HG03565 (cell line): ENCODE results near the gene MOB1B.
"Not testable (repeated sequence)": the region's sequence is repeated elsewhere in the genome, so short reads cannot be mapped to it uniquely, and the experiment has no call there.

ENCODE experiments used
- ATAC-seq: cut with Tn5 transposase; IDR thresholded peaks from one replicate; pipeline ENCODE4 v1.9.1; 2021; ENCODE audit warnings: mild to moderate bottlenecking, moderate library complexity; ENCODE audit not compliant: unreplicated experiment

Gene MOB1B

DNA sequence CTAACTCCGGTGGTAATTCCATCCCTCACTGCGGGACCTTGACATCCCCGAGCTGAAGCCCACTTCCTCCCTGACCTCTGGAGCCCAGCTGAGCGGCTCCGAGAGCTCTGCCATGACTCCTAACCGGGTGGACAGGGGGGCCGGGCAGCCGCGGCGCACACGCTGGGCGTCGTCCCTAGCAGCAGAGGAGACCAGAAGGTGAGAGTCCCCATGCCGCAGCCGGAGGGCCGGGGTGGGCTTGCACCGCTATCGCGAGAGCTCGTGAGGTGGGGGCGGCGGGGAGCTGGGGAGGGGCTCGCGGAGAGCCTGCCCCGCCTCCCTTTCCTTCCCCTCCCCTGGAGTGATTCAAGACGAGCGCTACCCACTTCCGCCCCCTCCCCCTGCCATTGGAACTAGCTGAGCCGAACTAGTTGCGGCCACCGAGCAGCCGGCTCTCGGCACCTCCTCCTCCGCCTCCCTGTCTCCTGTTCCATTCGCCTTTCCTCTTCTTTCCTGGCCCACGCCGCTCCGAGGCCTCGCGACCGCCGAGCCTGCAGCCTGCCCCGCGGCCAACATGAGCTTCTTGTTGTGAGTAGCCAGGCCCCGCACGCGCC lies at the start of gene MOB1B:
Gene MOB1B (plus strand): TSS at position 386 of the 593 bp plus-strand sequence. CDS start 168 bp downstream, at position 554.
- ATAC-seq: peak; percentile 82

DNA sequence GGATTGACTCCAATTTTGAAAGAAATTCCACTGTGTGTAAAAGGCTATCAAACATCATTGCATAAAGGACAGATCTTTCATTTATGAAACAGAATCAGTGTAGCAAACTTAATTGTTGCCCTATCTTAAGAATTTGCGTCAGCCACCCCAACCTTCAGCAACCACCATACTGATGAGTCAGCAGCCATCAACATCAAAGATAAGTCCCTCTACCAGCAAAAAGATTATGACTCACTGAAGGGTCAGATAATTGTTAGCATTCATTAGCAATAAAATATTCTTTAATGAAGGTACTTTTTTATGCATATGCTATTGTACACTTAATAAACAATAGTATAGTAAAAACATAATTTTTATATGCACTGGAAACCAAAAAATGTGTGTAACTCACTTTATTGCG lies 46.7 kb upstream of the MOB1B start:
- no peak for ATAC-seq

GRCh38 chr4:70858454-70858853 lies 43.7 kb upstream of the MOB1B start:
- no peak for ATAC-seq

- no peak for ATAC-seq
Observed at GRCh38 chr4:70859066-70859465, 43.1 kb upstream of the MOB1B start.

- peak; percentile 72 for ATAC-seq
Observed at GRCh38 chr4:70863099-70863790, 38.9 kb upstream of the MOB1B start.

DNA sequence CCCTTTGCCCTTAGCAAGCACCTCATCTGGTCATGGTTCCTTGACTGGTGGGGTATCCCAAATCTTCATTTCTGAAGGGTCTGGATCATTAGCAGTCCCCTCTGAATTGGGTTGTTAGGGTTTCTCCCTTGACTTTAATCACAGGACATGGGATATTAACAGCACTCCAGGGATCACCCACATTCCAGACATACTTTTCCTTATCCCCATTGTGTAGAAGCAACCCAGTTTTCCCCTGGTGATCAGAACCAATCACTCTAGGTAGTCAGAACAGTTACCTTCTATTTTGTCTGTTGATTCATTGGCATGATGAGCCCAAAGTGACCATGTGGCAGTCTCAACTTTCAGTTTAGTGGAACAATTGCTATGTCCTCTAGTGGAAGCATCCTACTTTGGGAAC lies 33.4 kb upstream of the MOB1B start:
- ATAC-seq: no peak

DNA sequence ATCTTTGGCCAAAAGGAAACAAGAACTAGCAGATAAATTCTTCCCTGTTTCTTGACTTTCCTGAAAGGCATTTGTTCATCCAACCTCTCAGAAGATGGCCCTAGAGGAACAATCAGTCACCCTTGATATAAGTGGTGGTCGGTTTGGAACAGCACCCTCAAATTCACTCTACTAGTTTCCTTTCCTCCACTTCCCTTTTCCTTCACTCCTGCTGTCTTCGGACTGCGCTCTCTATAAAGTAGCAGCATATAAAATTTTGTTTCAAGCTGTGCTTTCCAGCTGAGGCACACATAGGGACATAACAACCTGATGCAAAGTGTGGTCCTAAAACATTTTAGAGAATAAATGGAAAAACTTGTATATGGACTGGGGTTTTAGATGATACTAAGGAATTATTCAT lies 29.0 kb upstream of the MOB1B start:
- no peak for ATAC-seq

DNA sequence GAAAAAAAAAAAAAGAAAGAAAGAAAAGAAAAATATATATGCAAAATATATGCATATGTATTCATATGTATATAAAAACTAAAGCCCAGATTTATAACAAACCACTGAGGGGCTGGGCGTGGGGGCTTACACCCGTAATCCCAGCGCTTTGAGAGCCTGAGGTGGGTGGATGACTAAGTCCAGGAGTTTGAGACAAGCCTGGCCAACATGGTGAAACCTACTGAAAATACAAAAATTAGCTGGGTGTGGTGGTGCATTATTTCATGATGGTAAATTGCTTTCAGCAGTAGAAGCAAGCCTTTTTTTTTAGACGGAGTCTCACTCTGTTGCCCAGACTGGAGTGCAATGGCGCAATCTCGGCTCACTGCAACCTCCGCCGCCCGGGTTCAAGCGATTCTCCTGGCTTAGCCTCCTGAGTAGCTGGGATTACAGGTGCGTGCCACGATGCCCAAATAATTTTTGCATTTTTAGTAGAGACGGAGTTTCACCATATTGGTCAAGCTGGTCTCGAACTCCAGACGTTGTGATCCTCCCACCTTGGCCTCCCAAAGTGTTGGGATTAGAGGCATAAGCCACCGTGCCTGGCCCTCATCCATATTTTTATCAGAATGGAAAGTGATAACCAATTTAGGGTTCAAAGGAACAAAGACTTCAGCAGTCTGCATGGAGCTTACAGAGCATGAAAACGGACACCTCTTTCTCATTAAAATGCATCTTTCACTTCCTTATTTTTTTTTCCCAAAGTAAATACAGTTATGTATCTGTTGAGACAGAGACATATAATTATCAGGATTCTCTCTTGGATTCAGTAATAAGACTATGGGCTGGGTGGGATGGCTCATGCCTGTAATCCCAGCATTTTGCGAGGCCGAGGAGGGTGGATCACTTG lies 27.7 kb upstream of the MOB1B start:
- ATAC-seq: peak; percentile 67

GRCh38 chr4:70877556-70877955 lies 24.6 kb upstream of the MOB1B start:
- ATAC-seq: no peak

DNA sequence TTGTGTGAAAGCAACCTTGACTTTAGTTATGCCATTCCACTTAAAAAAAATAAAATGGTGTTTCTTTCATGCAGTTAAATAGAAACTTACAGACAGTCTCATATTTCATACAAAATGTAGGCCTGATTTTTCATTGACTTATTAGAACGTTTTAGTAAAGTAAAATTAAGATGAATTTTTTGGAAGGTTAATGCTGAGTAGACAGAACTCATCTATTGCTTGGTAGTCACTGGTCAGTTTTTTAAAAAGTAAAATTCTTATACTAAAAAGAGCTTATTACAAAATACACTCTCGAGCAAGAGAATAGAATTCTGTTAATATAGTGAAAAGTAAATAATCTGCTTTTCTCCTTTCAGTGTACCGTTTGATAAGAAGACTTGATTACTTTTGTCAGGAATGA lies 21.4 kb upstream of the MOB1B start:
- no peak for ATAC-seq

DNA sequence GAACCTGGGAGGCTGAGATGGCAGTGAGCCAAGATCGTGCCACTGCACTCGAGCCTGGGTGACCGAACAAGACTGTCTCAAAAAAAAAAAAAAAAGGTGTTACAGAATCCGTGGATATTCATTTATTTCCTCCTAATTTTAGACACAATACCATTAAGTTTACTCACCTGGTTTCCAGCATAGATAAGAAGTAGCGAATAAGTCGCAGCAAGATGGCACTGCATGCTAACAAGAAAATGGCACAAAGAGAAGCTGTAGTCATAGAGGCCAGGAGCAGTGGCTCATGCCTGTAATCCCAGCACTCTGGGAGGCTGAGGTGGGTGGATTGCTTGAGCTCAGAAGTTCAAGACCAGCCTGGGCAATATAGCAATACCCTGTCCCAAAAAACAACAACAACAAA lies 17.0 kb upstream of the MOB1B start:
- ATAC-seq: no peak

DNA sequence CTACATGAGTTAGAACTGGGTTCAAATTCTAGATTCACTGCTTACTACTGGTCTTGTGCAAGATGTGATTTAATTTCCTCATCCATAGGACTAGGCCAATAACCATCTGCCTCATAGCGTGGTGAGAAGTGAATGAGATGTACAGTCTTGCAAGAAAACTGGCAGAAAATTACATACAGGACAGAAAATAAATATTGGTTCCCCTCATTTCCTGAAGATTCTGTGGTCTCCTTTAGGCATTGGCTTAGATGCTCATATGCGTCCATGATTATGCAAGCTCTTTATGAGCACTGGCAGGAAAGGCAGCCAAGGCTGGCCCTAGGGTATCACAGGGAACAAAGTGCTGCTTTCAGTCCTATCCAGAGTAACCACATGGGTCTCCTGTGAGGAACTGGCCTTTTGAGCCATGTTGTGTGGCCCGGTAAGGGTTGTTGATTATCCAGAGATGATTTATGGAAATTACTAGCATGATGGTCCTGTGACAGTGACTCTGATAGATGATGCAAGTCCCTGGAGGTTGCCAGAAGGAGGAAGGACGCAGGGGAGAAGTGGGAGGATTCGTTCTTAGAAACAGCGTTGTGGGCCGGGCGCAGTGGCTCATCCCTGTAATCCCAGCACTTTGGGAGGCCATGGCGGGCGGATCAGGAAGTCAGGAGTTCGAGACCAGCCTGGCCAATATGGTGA lies 9.9 kb upstream of the MOB1B start:
- no peak for ATAC-seq

- no peak for ATAC-seq
Observed at GRCh38 chr4:70893790-70894189, 8.4 kb upstream of the MOB1B start.

DNA sequence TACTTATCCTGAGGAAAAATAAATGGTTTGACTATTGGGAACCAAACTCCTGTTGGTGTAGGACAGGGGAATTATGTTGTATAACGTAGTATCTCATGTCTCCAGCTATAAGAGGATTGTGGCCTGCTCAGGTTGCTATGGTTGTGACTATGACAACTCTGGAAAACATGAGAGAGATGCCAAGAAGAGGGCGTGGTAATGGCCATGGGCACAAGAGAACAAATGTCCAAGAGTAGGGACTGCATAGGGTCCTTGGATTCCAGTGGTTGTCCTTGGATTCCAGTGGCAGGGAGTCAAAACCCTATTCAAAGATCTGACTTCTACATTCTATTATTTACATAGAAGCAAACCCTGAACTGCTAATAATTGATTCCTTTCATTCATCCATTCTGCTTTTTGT lies 6.8 kb upstream of the MOB1B start:
- ATAC-seq: no peak

DNA sequence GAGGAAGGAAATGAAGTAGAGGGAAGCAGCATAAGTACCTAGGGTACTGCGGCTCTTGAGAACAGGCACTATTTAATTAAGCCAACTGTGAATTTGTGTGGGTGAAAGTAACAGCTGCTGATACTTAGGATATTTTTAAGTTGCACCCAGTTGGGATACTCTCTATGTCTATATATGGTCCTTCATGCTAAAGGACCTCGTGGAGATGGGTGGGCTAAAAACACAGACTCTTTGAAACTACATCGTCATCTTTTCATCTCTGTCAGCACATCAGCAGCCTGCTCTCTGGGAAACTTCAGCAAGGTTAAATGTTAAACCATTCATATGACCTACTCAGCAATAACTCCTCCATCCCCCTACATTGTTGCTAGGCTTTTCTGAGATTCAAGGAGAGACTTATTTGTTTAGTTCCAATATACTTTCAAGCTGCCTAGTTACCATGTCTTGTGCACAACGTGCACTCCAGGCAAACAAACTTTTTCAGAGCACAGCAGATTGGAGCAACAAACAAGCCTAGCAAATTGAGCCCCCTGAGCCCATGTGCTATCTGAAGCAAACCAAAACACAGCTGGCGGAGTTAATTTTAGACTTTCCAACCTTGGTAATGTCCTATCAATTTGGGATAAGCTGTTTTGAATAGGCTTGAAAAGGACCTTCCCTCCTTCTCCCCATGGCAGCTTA lies 6.2 kb upstream of the MOB1B start:
- no peak for ATAC-seq

- not testable (repeated sequence) for ATAC-seq
Observed at GRCh38 chr4:70898581-70898980, 3.6 kb upstream of the MOB1B start.

- no peak for ATAC-seq
Observed at GRCh38 chr4:70901607-70901983, 574 bp upstream of the MOB1B start.

DNA sequence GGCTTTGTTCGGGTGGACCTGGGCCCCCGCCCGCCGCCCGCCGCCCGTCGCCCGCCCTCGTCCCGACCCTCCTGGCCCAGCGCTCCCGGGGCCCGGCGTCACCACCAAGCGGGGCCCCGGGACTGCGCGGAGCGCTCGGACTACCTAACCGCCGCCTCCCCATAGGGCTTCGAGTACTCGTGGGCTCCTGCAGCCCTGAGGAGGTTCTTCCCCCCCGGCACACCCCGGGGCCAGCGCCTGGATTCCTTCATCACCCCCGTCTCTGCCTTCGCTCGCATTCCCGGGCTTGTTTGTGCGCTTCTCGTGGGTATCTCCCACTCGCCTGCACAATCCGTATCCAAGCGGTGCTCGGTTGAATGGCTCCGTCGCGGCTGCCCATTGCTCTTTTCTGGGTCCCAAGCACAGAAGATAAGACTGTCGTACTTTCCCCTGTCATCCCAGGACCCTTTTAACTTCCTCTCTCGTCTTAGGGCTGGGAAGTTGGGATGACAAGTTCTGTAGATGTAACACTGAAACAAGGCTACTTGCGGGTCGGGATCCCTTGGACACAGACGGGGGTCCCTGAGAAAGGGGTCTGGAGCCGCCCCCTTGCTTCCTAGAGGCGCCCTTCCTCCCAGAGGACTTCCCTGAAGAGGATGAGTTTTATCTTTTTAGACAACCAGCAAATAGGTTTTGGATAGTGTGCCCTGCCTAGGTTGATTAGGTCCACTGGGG lies 565 bp downstream of the MOB1B start:
- peak; percentile 24 for ATAC-seq

DNA sequence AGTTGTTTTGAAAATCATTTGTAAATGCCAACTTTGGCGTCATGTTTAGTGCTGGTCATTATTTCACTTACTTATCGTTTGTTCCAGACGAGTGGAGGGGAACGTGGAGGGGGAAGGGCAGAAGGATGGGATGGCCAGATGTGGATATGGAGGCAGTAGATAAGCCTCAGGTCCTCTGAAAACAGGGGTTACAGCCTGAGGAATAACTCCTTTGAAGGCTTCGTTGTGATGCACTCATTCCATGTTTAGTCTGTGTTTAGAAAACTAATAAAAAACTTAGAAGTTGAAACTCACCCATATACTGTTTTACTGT lies 1.1 kb downstream of the MOB1B start:
- no peak for ATAC-seq

GRCh38 chr4:70908993-70909556 lies 6.9 kb downstream of the MOB1B start:
- no peak for ATAC-seq
